HL-60 (cell line): Measurements from ENCODE around the gene RUBCNL.

ENCODE experiments used
- DNase-seq, 2 experiments: peaks; one replicate each; pipeline ENCODE4 v3.0.0-alpha.2; 2010 to 2020; ENCODE audit warnings: low read depth in 1 of 2, low spot score in 1 of 2
- H3K27ac ChIP-seq: fragments of 250-450 bp; sonication (Bioruptor Pico); replicated peaks from 2 replicates; pipeline ENCODE4 v1.5.1; 2020; ENCODE audit warnings: mild to moderate bottlenecking, moderate library complexity
- H3K27me3 ChIP-seq: fragments of 250-450 bp; sonication (Bioruptor Pico); 2 replicates; pipeline ENCODE4 v1.5.1; 2021; ENCODE audit warnings: mild to moderate bottlenecking, moderate library complexity; ENCODE audit not compliant: insufficient read depth, poor library complexity, severe bottlenecking
- H3K4me3 ChIP-seq: replicated peaks from 2 replicates; pipeline ENCODE4 v1.5.1; 2011; ENCODE audit warnings: mild to moderate bottlenecking, control low read depth, low read length; ENCODE audit not compliant: insufficient read depth
- GABPA ChIP-seq: IDR thresholded peaks from 2 replicates; pipeline ENCODE4 v1.6.1; 2012; ENCODE audit warnings: low read depth
- POLR2AphosphoS5 ChIP-seq: IDR thresholded peaks from 2 replicates; pipeline ENCODE4 v1.6.1; 2012; ENCODE audit warnings: low read depth
- REST ChIP-seq: IDR thresholded peaks from 2 replicates; pipeline ENCODE4 v1.6.1; 2012; ENCODE audit warnings: low read depth; ENCODE audit not compliant: insufficient replicate concordance
- SPI1 ChIP-seq: IDR thresholded peaks from 2 replicates; pipeline ENCODE4 v1.6.1; 2012; ENCODE audit warnings: low read depth, mild to moderate bottlenecking, borderline replicate concordance
- TF ChIP-seq, protein P1 (sequence below): IDR thresholded peaks from one replicate; pipeline ENCODE4 v1.5.1; 2011; ENCODE audit warnings: low read length, control low read depth, inconsistent platforms; ENCODE audit not compliant: insufficient read depth

RUBCNL gene

GRCh38 chr13:46313432-46314257, 73.4 kb downstream of the RUBCNL start:
- peak overlapping the region; percentile 73 for H3K27ac ChIP-seq
- H3K4me3 ChIP-seq: no peak overlapping the region
- TF ChIP-seq REST: no peak
- TF ChIP-seq, protein P1, sequence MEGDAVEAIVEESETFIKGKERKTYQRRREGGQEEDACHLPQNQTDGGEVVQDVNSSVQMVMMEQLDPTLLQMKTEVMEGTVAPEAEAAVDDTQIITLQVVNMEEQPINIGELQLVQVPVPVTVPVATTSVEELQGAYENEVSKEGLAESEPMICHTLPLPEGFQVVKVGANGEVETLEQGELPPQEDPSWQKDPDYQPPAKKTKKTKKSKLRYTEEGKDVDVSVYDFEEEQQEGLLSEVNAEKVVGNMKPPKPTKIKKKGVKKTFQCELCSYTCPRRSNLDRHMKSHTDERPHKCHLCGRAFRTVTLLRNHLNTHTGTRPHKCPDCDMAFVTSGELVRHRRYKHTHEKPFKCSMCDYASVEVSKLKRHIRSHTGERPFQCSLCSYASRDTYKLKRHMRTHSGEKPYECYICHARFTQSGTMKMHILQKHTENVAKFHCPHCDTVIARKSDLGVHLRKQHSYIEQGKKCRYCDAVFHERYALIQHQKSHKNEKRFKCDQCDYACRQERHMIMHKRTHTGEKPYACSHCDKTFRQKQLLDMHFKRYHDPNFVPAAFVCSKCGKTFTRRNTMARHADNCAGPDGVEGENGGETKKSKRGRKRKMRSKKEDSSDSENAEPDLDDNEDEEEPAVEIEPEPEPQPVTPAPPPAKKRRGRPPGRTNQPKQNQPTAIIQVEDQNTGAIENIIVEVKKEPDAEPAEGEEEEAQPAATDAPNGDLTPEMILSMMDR: no peak
- no peak for TF ChIP-seq POLR2AphosphoS5
- no peak for TF ChIP-seq SPI1
- no peaks in the 10 kb centered on the region for H3K27me3 ChIP-seq
- no peak for DNase-seq

- DNase-seq: no peak
- Histone ChIP-seq H3K4me3 (no peak overlapping the region), H3K27ac (peak overlapping the region; percentile 73), H3K27me3 (no peaks in the 10 kb centered on the region)
- TF ChIP-seq SPI1 (peak; percentile 37; the same call in 1 of the 2 replicates), REST (no peak)
Observed at GRCh38 chr13:46313024-46313423, 74.0 kb downstream of the RUBCNL start.

DNA sequence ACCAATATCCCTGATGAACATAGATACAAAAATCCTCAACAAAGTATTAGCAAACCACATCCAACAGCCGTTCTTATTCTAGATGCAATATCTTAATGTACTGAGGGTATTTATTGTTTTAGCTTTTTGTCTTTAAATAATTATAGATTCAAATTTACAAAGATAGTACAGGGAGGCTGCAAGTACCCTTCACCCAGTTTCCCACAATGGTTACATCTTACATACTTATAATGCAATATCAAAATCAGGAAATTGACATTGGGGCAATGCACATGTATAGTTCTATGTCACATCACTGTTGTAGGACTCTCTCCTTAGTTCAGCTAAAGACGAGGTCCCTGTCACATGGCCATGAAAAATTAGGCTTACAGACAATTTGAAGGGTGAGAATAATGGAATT, 75.8 kb downstream of the RUBCNL start:
- TF ChIP-seq, protein P1: no peak
- TF ChIP-seq SPI1 (no peak), POLR2AphosphoS5 (no peak), GABPA (no peak), REST (no peak)
- H3K27me3 ChIP-seq: no peaks in the 10 kb centered on the region

More for the DNA sequence above, 75.8 kb downstream of the RUBCNL start:
- Histone ChIP-seq H3K4me3 (no peak overlapping the region), H3K27ac (no peak overlapping the region)
- no peak for DNase-seq
